OCI-LY1 (cell line): ENCODE data around the gene SRMS.
A peak's percentile ranks its signal among the peaks of the same experiment; 100 is the strongest.

Experiments
- H2AFZ ChIP-seq: fragments of 200-600 bp; sonication (generic), shearing (Covaris generic); 2 replicates; pipeline ENCODE4 v1.6.0; 2014; ENCODE audit warnings: antibody characterized with exemption, mild to moderate bottlenecking, low read length
- H3F3A ChIP-seq: fragments of 200-600 bp; sonication (generic), shearing (Covaris generic); 2 replicates; pipeline ENCODE4 v1.6.0; 2014; ENCODE audit warnings: mild to moderate bottlenecking, antibody characterized with exemption, low read length, moderate library complexity; ENCODE audit not compliant: insufficient read depth
- H3K27ac ChIP-seq: fragments of 200-600 bp; sonication (generic); 2 replicates; pipeline ENCODE4 v1.5.1; 2014; ENCODE audit warnings: low read length, mixed run types, mild to moderate bottlenecking, low read depth; ENCODE audit not compliant: poor library complexity, severe bottlenecking
- H3K27me3 ChIP-seq: fragments of 200-600 bp; sonication (generic); 2 replicates; pipeline ENCODE4 v1.6.0; 2014; ENCODE audit warnings: antibody characterized with exemption, mild to moderate bottlenecking, low read length, moderate library complexity; ENCODE audit not compliant: insufficient read depth
- H3K36me3 ChIP-seq: fragments of 200-600 bp; sonication (generic); 2 replicates; pipeline ENCODE4 v1.6.1; 2014; ENCODE audit warnings: mild to moderate bottlenecking, antibody characterized with exemption, low read length, moderate library complexity, mixed read lengths; ENCODE audit not compliant: insufficient read depth
- H3K4me1 ChIP-seq: fragments of 200-600 bp; sonication (generic); 2 replicates; pipeline ENCODE4 v1.5.1; 2014; ENCODE audit warnings: mild to moderate bottlenecking, low read length, moderate library complexity; ENCODE audit not compliant: insufficient read depth, severe bottlenecking
- H3K4me2 ChIP-seq: fragments of 200-600 bp; sonication (generic), shearing (Covaris generic); 2 replicates; pipeline ENCODE4 v1.6.1; 2014; ENCODE audit warnings: low read length
- H3K4me3 ChIP-seq: fragments of 200-600 bp; sonication (generic); 2 replicates; pipeline ENCODE4 v1.5.1; 2014; ENCODE audit warnings: low read length, low read depth, mild to moderate bottlenecking, mixed read lengths; ENCODE audit not compliant: poor library complexity, severe bottlenecking
- H3K79me2 ChIP-seq: fragments of 200-600 bp; shearing (Covaris generic); 2 replicates; pipeline ENCODE4 v1.6.1; 2016; ENCODE audit warnings: mixed run types, low read length, mixed read lengths; ENCODE audit not compliant: insufficient read depth
- H3K9ac ChIP-seq: fragments of 200-600 bp; sonication (generic), shearing (Covaris generic); 2 replicates; pipeline ENCODE4 v1.6.1; 2014; ENCODE audit warnings: mild to moderate bottlenecking, low read length, mixed read lengths
- H3K9me2 ChIP-seq: fragments of 200-600 bp; sonication (generic), shearing (Covaris generic); 2 replicates; pipeline ENCODE4 v1.6.1; 2014; ENCODE audit warnings: low read depth, mild to moderate bottlenecking, low read length, mixed read lengths
- H3K9me3 ChIP-seq: fragments of 200-600 bp; shearing (Covaris generic); 2 replicates; pipeline ENCODE4 v1.6.1; 2014; ENCODE audit warnings: low read length, mixed read lengths
- H4K20me1 ChIP-seq: fragments of 200-600 bp; sonication (generic), shearing (Covaris generic); 2 replicates; pipeline ENCODE4 v1.6.0; 2016; ENCODE audit warnings: mild to moderate bottlenecking, low read length; ENCODE audit not compliant: insufficient read depth
- CTCF ChIP-seq: fragments of 200-600 bp; sonication (generic), shearing (Covaris generic); IDR thresholded peaks from 2 replicates; pipeline ENCODE4 v1.5.1; 2017; ENCODE audit warnings: mild to moderate bottlenecking, antibody characterized with exemption, low read length, moderate library complexity, mixed read lengths
- EZH2 ChIP-seq: fragments of 200-600 bp; sonication (generic), shearing (Covaris generic); IDR thresholded peaks from 2 replicates; pipeline ENCODE4 v1.8.0; 2017; ENCODE audit warnings: borderline replicate concordance, mixed run types, mild to moderate bottlenecking, antibody characterized with exemption, low read length, moderate library complexity, mixed read lengths

SRMS gene

GRCh38 chr20:63553251-63553932 is 5.8 kb upstream of the SRMS start:
- Histone ChIP-seq H3K36me3 (no peaks in the 10 kb centered on the region), H3K27me3 (peaks cover 15% of the 10 kb centered on the region; the same call in 1 of the 2 replicates), H3K27ac (no peak overlapping the region), H3K9me2 (no peaks in the 10 kb centered on the region), H3F3A (0 out of 2 replicates have a peak, but pooled peaks cover 5% of the 10 kb centered on the region), H3K4me2 (peak overlapping the region; percentile 61), H3K9ac (no peak overlapping the region), H2AFZ (no peak overlapping the region), H3K79me2 (no peaks in the 10 kb centered on the region), H3K4me3 (peak overlapping the region; percentile 48), H4K20me1 (no peaks in the 10 kb centered on the region), H3K4me1 (peaks cover 18% of the 10 kb centered on the region), H3K9me3 (no peaks in the 10 kb centered on the region)
- TF ChIP-seq EZH2 (no peak), CTCF (no peak)

GRCh38 chr20:63552481-63553249 is 5.1 kb upstream of the SRMS start:
- H3K27ac ChIP-seq, result no peak overlapping the region
- H3F3A ChIP-seq, result 0 out of 2 replicates have a peak, but pooled peaks cover 5% of the 10 kb centered on the region
- H3K4me2 ChIP-seq, result no peak overlapping the region
- H3K79me2 ChIP-seq, result no peaks in the 10 kb centered on the region
- TF ChIP-seq EZH2, result no peak
- no peak for TF ChIP-seq CTCF
- no peaks in the 10 kb centered on the region for H3K9me2 ChIP-seq
- no peaks in the 10 kb centered on the region for H4K20me1 ChIP-seq
- no peak overlapping the region for H2AFZ ChIP-seq
- H3K4me3 ChIP-seq, result no peak overlapping the region
- peaks cover 18% of the 10 kb centered on the region for H3K4me1 ChIP-seq
- no peak overlapping the region for H3K9ac ChIP-seq
- no peaks in the 10 kb centered on the region for H3K9me3 ChIP-seq
- peaks cover 15% of the 10 kb centered on the region; the same call in 1 of the 2 replicates for H3K27me3 ChIP-seq
- H3K36me3 ChIP-seq, result no peaks in the 10 kb centered on the region

- Histone ChIP-seq H3K9me2 (no peaks in the 10 kb centered on the region), H3K27ac (no peak overlapping the region), H2AFZ (no peak overlapping the region), H3K9me3 (no peaks in the 10 kb centered on the region), H3K36me3 (no peaks in the 10 kb centered on the region), H3K27me3 (peaks cover 12% of the 10 kb centered on the region; the same call in 1 of the 2 replicates), H3K9ac (no peak overlapping the region), H3K4me2 (no peak overlapping the region), H4K20me1 (no peaks in the 10 kb centered on the region), H3K4me1 (peaks cover 18% of the 10 kb centered on the region), H3F3A (0 out of 2 replicates have a peak, but pooled peaks cover 5% of the 10 kb centered on the region), H3K4me3 (no peak overlapping the region), H3K79me2 (no peaks in the 10 kb centered on the region)
- TF ChIP-seq EZH2 (no peak), CTCF (no peak)
These were observed 3.5 kb upstream of the SRMS start for GRCh38 chr20:63551068-63551467.
